Sigmoid colon (tissue), 7 donors: ENCODE results near the gene CFTR. TPM values are rescaled to one million over a fixed set of nuclear protein-coding genes. Genes with fewer than 3 reads are reported as not detected.

Experiments used
- DNase-seq: peaks from one replicate; pipeline ENCODE4 v3.0.0-alpha.2; 2019
- H3K27ac ChIP-seq, 4 donors: fragments of 200-600 bp; sonication (generic); one replicate each; pipeline ENCODE4 v1.5.1; 2016 to 2019; ENCODE audit warnings: mild to moderate bottlenecking in 1 of 4
- H3K27me3 ChIP-seq, 3 donors: fragments of 200-600 bp; sonication (generic); one replicate each; pipeline ENCODE4 v1.5.1; 2019; ENCODE audit warnings: mild to moderate bottlenecking in 1 of 3
- H3K36me3 ChIP-seq, 4 donors: fragments of 200-600 bp; sonication (generic); one replicate each; pipeline ENCODE4 v1.5.1; 2016 to 2019
- H3K4me1 ChIP-seq, 4 donors: fragments of 200-600 bp; sonication (generic); one replicate each; pipeline ENCODE4 v1.5.1; 2017 to 2019
- H3K4me3 ChIP-seq, 4 donors: fragments of 200-600 bp; sonication (generic); one replicate each; pipeline ENCODE4 v1.5.1; 2017 to 2019; ENCODE audit warnings: mild to moderate bottlenecking in 2 of 4, moderate library complexity in 1 of 4
- H3K9me3 ChIP-seq, 4 donors: fragments of 200-600 bp in 3 of 4; sonication (generic) in 3 of 4; one replicate each; pipeline versions ENCODE4 v1.5.1 to v1.6.1; 2013 to 2019
- CTCF ChIP-seq, 4 experiments: fragments of 450-650 bp in 3 of 4; fragments of 200-600 bp in 1 of 4; IDR thresholded peaks; one replicate each; pipeline ENCODE4 v1.5.1; 2016 to 2019; ENCODE audit warnings: antibody characterized with exemption in 4 of 4, mild to moderate bottlenecking in 3 of 4, moderate library complexity in 2 of 4
- EP300 ChIP-seq, 4 donors: sonication (generic); formaldehyde crosslinking; IDR thresholded peaks; one replicate each; pipeline ENCODE4 v1.6.1; 2017; ENCODE audit warnings: antibody characterized with exemption in 4 of 4
- POLR2A ChIP-seq, 2 donors: fragments of 450-650 bp; IDR thresholded peaks; one replicate each; pipeline ENCODE4 v1.6.1; 2016; ENCODE audit warnings: antibody characterized with exemption in 2 of 2, mild to moderate bottlenecking in 2 of 2, moderate library complexity in 2 of 2
- POLR2AphosphoS5 ChIP-seq, 4 donors: sonication (generic); formaldehyde crosslinking; IDR thresholded peaks; one replicate each; pipeline ENCODE4 v1.6.1; 2017; ENCODE audit warnings: antibody characterized with exemption in 4 of 4
- WGBS, 2 donors: extraction: QIAGEN DNeasy Blood & Tissue Kit; methylation state at CpG; one replicate each; pipeline ENCODE4 v1.1.7; 2013; 5-methylcytosine and 5-hydroxymethylcytosine counted together
- intact Hi-C: fragments of 100-400 bp; cut with DNase I; formaldehyde crosslinking; loops from one replicate; pipeline ENCODE4 v1.15.1; 2023
- polyA plus RNA-seq, 3 donors: library from polyadenylated mRNA; stranded (reverse); fragments of 200-250 nt; gene quantifications; one replicate each; pipeline ENCODE4 v1.2.3, GENCODE V29; 2013
- total RNA-seq, 4 donors: library from RNA; depleted of rRNA; stranded (reverse); fragments of >200 nt; gene quantifications; one replicate each; pipeline ENCODE4 v1.1.0, GENCODE V29; 2016
- donor health status: healthy with polysubstance abuse.
- donor health status: Bipolar disorder and iron deficiency.
- donor health status: healthy.

CFTR gene
- total and polyA plus RNA-seq, 7 donors = under 0.01 to 39.9 (median 3.4) TPM; not detected in 1

DNA sequence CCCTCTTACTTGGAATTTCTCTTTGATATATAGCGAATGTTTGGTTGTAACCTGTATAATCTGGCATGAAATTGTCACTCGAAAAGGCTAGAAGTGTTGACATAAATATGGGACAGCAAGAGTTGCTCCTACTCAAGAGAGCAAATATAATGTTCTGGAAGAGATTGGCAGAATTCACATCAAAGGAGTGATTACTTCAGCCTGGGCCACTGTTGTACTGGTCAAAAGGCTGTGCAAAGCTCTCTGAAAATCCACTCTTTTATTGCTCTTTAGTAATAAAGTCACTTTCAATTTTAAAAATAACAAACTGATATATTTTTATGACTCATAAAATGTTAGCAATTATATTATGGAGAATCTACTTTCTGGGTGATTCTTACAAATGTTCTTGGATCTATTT lies 58.2 kb downstream of the CFTR start:
- 11 to 63% methylated on average over 2 of the region's 2 CpGs for WGBS, 2 donors
- no peak for DNase-seq
- Histone ChIP-seq H3K4me1 (no peaks in the 10 kb centered on the region), H3K4me3 (no peak overlapping the region), H3K9me3 (no peaks in the 10 kb centered on the region), H3K27me3 (no peaks in the 10 kb centered on the region), H3K36me3 (no peaks in the 10 kb centered on the region), H3K27ac (no peak overlapping the region)
- intact Hi-C loops = no loop called here
- no peak for TF ChIP-seq EP300 (IDR thresholded peaks at IDR 0.05)
- TF ChIP-seq POLR2AphosphoS5 (IDR thresholded peaks at IDR 0.05) = no peak
- no peak for TF ChIP-seq CTCF (IDR thresholded peaks at IDR 0.05)
- TF ChIP-seq POLR2A (IDR thresholded peaks at IDR 0.05) = no peak

GRCh38 chr7:117544061-117544460 lies 64.2 kb downstream of the CFTR start:
- Histone ChIP-seq H3K27ac (no peak overlapping the region), H3K9me3 (no peaks in the 10 kb centered on the region), H3K27me3 (no peaks in the 10 kb centered on the region), H3K4me1 (no peaks in the 10 kb centered on the region), H3K4me3 (no peak overlapping the region), H3K36me3 (no peaks in the 10 kb centered on the region)
- intact Hi-C loops = no loop called here
- TF ChIP-seq EP300 (IDR thresholded peaks at IDR 0.05) = no peak
- DNase-seq = no peak
- WGBS, 2 donors = 15 to 65% methylated on average over 2 of the region's 2 CpGs

DNA sequence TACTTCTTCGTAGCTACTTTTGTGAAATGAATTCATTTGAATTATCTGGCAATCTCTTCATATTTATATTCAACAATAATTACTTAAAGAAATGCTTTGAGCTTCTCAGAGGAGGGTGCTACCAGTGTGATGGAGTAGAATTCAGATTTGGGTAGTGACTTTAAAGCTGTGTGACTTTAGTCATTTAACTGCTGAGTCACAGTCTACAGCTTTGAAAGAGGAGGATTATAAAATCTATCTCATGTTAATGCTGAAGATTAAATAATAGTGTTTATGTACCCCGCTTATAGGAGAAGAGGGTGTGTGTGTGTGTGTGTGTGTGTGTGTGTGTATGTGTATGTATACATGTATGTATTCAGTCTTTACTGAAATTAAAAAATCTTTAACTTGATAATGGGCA lies 68.2 kb downstream of the CFTR start:
- DNase-seq = no peak
- H3K36me3 ChIP-seq = no peaks in the 10 kb centered on the region
- H3K4me3 ChIP-seq = no peak overlapping the region
- no peaks in the 10 kb centered on the region for H3K27me3 ChIP-seq
- TF ChIP-seq EP300 (IDR thresholded peaks at IDR 0.05) (no peak), POLR2A (IDR thresholded peaks at IDR 0.05) (no peak), POLR2AphosphoS5 (IDR thresholded peaks at IDR 0.05) (no peak)
- no peaks in the 10 kb centered on the region for H3K4me1 ChIP-seq
- no peaks in the 10 kb centered on the region for H3K9me3 ChIP-seq
- intact Hi-C loops = no loop called here
- 83 to 85% methylated on average over 2 of the region's 2 CpGs for WGBS, 2 donors
- no peak overlapping the region for H3K27ac ChIP-seq

GRCh38 chr7:117550625-117551024 lies 70.8 kb downstream of the CFTR start:
- no peaks in the 10 kb centered on the region for H3K4me1 ChIP-seq
- H3K9me3 ChIP-seq = no peaks in the 10 kb centered on the region
- DNase-seq = no peak
- no peak for TF ChIP-seq POLR2AphosphoS5 (IDR thresholded peaks at IDR 0.05)
- TF ChIP-seq EP300 (IDR thresholded peaks at IDR 0.05) = no peak
- no peak for TF ChIP-seq CTCF (IDR thresholded peaks at IDR 0.05)
- no peak for TF ChIP-seq POLR2A (IDR thresholded peaks at IDR 0.05)
- WGBS, 2 donors = 65 to 82% methylated on average over 2 of the region's 2 CpGs
- intact Hi-C loops = loop anchor here (10.0 kb wide), 1 partner anchor 56 kb away; no protein-coding TSS in a partner anchor
- no peaks in the 10 kb centered on the region for H3K27me3 ChIP-seq
- H3K36me3 ChIP-seq = no peaks in the 10 kb centered on the region
- H3K4me3 ChIP-seq = no peak overlapping the region
- no peak overlapping the region for H3K27ac ChIP-seq

GRCh38 chr7:117552660-117553059 lies 72.8 kb downstream of the CFTR start:
- H3K36me3 ChIP-seq = no peaks in the 10 kb centered on the region

More at GRCh38 chr7:117552660-117553059, 72.8 kb downstream of the CFTR start:
- Histone ChIP-seq H3K27ac (no peak overlapping the region), H3K4me3 (no peak overlapping the region), H3K9me3 (no peaks in the 10 kb centered on the region), H3K27me3 (no peaks in the 10 kb centered on the region), H3K4me1 (no peaks in the 10 kb centered on the region)
- no peak for TF ChIP-seq EP300 (IDR thresholded peaks at IDR 0.05)
- TF ChIP-seq POLR2AphosphoS5 (IDR thresholded peaks at IDR 0.05) = no peak
- no peak for TF ChIP-seq POLR2A (IDR thresholded peaks at IDR 0.05)
- no peak for TF ChIP-seq CTCF (IDR thresholded peaks at IDR 0.05)
- no peak for DNase-seq
- intact Hi-C loops = loop anchor here (10.0 kb wide), 1 partner anchor 58 kb away; no protein-coding TSS in a partner anchor
